Dermis microvascular lymphatic vessel endothelial cell (primary cell): ENCODE results near the gene NMBR. TPM values are rescaled to one million over a fixed set of nuclear protein-coding genes. Genes with fewer than 3 reads are reported as not detected.
"Not testable (repeated sequence)": the region's sequence is repeated elsewhere in the genome, so short reads cannot be mapped to it uniquely, and the experiment has no call there.

Experiments
- DNase-seq, 2 donors: peaks; one replicate each; pipeline versions ENCODE4 v3.0.0 to v3.0.0-alpha.2; 2010; ENCODE audit warnings: low read depth in 2 of 2
- total RNA-seq: library from RNA; depleted of rRNA; stranded (reverse); fragments of >200 nt; gene quantifications from 2 replicates; pipeline ENCODE4 v1.2.1, GENCODE V29; 2014

The NMBR gene
- not detected in 2 replicates for total RNA-seq

DNA sequence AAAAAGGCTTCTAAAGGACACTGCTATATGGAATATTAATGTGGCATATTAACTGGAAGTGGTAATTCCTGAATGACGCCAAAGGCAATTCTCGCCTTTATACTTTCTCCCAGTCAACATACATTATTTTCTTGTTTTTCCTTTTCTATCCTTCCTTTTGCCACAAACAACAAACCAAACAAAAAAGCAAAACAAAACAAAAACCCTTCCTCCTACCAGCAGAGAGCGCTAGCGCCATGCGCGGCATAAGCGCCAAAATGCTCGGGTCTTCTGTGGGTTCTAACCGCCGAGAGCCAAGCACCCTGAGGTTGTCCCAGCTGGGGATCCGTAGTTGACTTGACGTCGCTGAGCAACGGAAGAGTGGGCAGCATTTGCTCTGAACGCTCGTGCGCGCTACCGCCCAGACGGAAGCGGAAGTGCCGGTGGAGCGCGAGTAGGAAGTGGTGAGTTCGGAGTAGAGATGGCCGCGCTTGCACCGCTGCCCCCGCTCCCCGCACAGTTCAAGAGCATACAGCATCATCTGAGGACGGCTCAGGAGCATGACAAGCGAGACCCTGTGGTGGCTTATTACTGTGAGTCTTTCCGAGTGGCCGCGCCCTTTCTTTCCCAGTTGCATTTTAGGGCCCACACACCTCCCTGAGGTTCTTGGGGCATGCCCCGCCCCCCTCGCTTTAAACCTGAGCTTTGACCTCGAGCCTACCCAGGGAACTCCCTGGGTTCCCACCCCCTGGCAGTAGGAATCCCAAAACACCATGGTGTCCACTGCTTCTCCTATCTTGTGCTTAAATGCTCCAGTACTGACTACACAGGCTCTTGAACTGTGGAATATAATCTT, at the start of gene NMBR, which contains the start of gene VTA1:
TSS of gene NMBR (minus strand) at position 295 of the 835 bp plus-strand sequence. CDS start 58,464 bp downstream, outside the sequence.
TSS of gene VTA1 (plus strand) at position 436 of the 835 bp plus-strand sequence. CDS start at position 461, 25 bp downstream.
- peak; percentile 99 for DNase-seq

DNA sequence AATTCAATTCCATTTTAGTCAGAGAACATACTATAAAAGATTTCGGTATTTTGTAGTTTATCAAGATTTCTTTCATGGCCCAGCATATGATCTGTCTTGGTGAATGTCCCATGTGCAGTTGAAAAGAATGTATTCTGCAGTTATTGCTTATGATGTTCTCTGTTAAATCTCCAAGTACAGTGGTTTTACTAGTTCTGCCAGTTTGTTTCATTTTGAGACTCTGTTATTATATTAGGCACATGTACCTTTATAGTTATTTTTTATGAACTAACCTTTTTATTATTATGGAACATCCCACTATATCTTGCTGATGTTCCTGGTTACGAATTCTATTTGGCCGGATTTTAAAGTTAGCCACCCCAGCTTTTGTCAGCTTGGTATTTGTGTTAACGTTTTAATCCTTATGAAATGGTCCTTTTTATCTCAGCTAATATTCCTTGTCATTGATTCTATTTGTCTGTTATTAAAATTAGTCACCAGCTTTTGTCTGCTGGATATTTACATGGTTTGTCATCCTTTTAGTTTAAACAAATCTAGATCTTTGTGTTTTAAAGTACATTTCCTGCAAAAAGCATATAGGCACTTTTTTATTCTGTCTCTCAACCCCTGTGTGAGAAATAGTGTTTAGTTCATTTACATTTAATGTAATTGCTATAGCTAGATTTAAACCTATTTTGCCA, 49.1 kb upstream of the NMBR start:
- peak in 1 of 2 donors; percentile 12 for DNase-seq

DNA sequence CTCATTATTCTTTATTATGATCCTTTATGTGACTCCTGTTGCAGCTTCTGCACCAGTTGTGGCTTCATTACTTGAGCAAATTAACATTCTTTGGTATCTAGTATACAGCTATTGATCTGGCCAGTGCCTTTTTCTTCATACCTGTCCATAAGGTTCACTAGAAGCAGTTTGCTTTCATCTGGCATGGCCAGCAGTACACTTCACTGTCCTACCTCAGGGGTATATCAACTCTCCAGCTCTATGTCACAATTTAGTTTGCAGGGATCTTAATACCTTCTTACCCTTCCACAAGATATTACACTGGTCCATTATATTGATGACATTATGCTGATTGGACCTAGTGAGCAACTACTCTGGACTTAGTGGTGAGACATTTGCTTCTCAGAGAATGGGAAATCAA, 46.7 kb upstream of the NMBR start:
- no peak for DNase-seq

DNA sequence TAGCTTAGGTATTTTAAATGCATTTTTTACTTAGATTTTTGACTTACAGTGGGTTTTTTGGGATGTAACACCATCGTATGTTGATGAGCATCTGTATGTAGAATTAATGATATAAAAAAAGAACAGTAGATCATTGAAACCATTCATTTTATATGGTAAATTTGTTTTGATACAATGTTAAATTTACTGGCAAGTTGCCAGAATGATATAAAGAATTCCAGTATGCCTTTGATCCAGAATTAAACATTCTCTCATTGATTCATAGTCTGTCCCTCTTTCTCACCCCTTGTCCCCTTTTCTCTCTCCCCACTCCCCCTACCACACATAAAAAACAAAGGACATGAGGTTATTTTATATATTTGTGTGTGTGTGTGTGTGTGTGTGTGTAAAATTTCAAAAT, 45.4 kb upstream of the NMBR start:
- no peak for DNase-seq

DNA sequence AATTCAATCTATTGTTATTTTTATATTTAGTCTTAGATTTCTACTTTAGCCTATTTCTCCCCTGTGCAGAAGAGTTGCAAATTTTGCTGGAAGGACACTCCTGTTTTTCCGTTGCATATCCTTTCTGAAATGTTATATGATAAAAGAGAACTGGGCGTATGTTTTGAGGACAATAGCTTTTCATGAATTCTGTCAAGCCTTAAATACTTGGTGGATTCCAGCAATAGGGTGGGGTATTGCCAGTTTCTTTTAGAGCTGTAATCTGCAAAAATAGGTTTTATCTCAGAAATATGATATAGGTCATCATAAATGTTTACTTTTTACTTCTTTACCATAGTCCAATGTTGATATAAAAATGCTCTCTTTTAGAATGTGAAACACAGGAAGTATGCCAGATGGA, 42.1 kb upstream of the NMBR start:
- no peak for DNase-seq

DNA sequence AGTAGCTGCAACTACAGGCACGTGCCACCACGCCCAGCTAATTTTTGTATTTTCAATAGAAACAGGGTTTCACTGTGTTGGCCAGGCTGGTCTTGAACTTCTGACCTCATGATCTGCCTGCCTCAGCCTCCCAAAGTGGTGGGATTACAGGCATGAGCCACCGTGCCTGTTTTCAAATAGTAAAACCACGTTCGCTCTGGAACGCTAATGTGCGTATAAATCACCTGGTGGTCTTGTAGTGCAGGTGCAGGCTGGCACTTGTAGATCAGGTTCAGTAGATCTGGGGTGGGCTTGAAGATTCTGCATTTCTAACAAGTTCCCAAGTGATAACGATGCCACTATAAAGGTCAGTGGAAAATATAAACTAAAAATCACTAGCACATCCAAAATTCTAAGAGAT, 41.4 kb upstream of the NMBR start:
- not testable (repeated sequence) for DNase-seq

DNA sequence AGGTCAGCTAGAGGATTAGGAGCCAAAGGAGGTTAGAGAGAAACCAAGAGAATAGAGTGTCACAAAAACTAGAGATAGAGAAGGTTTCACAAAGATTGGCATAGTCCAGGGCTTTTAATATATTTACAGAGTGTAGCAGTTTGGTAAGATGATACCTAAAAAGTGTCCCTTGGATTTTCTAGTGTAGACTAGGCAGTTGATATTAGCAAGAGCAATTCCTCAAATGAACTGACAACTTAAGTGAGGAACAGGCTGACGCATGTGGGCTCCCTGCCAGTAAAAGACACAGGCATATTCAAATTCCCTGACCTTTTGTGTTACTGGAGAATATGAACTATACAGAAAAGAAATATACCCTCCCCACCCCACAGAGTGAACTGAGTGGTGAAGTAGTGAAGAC, 40.3 kb upstream of the NMBR start:
- DNase-seq: peak in 1 of 2 donors; percentile 77

DNA sequence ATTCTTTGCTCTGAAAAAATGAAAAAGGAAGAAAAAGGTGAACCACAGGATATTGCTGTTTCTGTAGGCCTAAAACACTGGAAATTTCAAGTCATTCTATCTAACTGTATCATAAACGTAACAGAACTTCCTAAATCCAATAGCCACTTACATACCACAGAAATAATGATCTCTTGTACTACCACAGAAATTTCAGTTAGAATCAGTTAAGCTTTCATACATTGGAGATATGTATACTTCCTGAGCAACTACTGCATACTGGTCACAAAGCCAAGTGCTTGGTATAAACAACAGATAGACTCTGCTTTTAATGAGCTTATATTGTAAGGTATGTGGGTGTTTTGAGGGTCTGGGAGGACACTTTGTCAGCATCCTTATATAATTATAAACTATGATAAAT, 38.7 kb upstream of the NMBR start:
- no peak for DNase-seq

DNA sequence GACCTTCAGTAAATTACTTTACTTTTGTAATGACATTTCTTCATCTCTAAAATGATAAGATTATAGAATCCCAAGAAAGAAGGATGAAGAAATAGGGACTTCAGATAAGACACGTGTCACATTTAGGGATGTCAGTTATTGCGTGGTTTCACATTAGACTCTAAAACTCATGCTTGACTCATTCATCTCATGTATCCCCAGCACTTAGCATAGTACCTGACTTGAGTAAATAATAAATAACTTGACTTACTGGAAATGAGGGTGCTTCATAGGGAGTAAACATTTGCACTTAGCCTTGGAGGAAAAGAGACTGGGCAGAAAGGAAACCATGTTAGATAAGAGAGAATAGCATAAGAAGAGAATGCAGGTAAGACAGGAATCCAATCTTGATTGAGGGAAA, 37.4 kb upstream of the NMBR start:
- DNase-seq: no peak

DNA sequence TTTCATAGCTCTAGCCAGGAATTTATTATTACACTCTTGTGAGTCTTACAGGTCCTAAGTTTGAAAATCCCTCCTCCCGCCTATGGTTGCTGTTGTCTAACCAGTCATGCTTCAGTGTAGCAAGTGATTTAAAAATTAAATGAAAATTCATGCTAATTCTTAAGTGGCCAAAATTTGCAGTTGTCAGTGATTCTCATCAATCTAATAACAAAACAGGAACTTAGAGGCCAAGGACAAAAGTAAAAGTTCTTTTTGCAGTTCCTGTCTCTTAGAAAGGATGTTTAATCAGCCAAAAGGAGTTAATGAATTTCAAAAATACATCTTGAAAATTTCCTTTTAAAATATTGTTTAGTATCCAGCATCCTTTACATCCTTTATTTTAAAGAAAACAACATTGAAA, 36.4 kb upstream of the NMBR start:
- no peak for DNase-seq

DNA sequence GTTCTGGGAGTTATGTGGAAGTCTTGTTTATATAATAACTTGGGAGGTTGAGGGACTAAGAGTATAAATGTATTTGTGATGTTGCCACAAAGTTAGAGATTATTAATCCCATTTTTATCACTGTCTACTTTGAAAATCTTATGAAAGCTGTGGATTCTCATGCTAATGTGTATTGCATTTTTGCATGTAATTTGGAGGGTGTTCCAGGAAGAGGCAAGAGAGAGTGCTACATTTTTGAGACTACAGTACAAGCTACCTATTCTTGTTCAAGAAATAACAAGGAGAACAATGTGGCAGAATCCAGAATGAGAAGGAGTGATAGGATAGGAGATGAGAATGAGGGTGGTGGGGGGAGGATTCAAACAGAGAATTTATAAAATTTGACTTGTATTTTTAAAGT, 35.1 kb upstream of the NMBR start:
- DNase-seq: no peak

DNA sequence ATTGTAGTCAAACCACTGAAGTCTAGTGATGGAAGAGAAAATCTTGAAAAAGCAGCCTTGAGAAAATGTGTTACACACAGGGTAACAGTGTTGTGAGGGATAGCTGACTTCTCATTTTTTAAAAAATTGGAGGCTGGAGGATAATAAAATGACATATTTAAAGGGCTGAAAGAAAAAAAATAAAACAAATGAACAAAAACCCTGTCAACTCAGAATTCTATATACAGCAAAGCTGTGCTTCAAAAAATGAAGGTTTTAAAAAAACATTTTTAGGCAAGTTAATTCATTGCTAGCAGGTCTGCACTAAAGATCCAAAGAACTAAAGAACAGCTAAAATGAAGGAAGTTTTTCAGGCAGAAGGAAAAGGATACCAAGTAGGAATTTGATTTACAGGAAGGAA, 31.2 kb upstream of the NMBR start:
- no peak for DNase-seq

DNA sequence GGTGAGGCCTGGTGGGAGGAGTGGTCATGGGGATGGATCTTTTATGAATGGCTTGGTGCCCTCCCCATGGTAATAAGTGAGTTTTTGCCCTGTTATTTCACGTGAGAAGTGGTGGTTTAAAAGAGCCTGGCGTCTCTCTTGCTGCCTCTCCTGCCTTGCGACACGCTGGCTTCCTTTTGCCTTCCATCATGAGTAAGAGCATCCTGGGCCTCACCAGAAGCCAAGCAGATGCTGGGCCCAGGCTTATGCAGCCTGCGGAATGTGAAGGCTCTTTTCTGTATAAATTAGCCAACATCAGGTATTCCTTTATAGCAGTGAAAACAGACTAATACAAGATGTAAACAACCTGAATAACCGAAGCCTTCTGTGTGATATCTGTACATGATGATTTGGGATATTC, 27.8 kb upstream of the NMBR start:
- DNase-seq: no peak

DNA sequence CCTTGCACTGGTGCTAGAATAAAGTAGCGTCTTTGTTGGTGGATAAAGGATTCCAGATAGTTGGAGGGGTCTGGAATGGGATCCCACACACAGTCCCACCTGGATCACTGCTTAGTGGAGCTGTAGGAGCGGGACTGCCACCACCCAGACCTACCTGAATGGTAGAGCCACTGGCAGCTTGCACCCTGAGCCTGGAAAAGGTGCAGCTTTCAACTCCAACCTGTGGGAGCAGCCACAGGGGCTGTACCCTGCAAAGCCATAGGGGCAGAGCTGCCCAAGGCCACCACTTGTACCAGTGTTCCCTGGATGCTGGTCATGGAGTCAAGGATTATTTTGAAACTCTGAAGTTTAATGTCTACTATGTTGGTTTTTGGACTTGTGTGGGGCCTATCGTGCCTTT, 27.1 kb upstream of the NMBR start:
- no peak for DNase-seq

DNA sequence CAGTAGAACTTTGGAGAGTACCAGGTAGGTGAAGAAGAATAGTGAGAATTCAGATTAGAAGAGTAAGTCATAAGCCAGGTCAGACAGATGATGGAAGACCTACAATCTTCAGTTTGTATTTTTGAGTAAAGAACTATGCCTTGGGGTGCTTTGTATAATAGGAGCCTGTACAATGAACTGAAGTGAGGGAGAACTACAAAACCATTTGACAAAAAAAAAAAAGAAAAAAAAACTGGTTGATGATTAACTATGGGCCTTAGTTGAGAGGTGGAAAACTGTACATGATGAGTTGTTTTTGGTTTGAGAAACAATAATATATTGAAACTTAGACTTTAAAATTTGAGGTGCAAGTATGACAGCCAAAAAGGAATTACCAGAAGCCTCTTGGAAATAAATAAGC, 25.8 kb upstream of the NMBR start:
- DNase-seq: no peak

DNA sequence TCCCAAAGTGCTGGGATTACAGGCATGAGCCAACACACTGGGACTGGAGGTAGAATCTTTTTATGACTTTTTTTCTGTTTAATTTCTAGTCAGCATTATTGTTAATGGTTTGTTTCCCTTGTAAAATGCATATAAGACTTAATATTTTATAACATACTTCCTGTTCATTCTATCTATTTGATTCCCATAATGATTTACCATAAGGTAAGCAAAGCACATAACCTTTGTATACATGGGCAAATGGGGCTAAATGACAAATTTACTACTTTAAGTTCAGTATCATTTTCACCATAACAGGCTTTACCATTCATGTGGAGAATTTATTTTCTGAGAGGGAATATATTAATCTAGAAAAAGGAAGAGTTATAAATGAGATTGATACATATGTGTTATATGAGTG, 24.4 kb upstream of the NMBR start:
- no peak for DNase-seq

DNA sequence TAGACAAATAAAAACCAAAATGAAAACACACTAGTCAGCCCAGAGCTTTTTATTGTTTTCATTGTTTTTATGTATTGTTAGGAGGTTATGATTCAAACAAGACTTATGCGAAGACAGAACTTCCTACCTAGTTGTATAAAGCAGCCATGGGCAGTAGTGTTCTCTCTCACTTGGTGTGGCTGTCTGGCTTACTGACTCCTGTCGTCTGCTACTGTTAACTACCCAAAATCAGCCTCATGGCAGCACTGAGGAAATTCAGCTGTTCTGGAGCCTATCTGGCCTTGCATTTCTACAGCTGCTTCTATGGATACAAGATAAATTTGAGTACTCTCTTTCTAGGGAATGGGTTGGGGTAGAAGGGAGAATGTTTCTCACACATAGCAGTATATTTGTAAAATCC, 20.6 kb upstream of the NMBR start:
- peak in 1 of 2 donors; percentile 50 for DNase-seq

DNA sequence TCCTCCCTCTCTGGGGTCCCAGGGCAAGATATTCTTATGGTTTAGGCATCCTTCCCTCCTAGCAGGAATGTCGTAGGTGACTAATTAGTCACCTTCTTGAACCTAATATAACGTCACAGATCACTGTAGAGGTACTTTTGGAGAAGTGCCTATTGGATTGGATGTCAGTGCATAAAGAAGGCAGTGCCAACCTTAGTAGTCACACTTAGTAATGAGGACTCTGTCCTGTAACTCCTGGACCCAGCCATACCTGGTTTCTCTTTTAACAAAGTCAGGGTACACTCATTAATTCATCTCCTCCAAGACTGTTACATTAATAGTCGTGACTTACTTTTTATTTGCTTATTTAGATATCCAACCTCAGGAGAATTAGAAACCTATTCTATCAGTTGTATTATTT, 20.1 kb upstream of the NMBR start:
- peak in 1 of 2 donors; percentile 16 for DNase-seq

DNA sequence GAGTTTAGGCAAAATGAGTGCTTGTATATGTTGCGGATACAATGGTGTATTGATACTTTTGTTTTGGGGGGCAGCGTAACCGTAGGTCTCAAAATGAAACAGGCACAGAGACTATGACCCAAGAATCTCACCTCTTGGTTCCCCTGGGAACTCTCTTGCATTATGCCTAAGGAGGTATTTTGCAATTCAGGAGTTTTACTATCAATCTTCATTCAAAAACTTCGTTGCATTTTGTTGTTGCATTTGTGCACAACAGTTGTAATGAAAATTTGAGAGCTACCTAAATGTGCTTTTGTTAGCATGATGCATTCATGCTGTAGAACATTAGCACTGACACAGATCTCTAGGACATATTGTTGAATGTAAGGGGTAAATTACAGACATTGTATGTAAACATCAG, 18.3 kb upstream of the NMBR start:
- DNase-seq: no peak

DNA sequence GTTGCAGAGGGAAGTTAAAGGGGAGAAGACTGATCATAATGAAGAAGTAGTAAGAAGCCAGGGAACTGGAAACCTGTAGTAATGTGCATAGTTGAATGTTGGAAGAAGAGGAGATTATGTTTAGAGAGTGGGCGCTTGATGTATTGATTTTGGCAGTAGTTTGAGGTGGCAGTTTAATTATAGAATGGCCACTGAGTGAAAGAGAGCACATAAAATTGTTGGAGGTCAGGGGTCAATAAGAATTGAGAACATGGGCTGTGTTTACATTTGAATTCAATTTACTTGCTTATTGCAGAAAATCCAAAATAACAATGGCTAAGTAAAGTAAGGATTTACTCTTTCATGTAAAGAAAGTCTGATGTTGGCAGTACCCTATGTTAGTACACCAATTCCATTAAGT, 15.9 kb upstream of the NMBR start:
- DNase-seq: no peak

DNA sequence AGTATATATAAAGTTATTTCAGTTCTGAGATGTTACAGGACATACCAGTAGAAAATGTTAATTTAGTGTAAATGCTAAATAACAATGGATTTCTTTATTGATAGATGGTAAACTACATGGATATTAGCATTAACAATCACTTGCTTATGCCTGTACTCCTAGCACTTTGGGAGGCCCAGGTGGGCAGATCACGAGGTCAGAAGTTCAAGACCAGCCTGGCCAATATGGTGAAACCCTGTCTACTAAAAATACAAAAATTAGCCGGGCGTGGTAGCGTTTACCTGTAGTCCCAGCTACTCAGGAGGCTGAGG, 9.8 kb upstream of the NMBR start:
- DNase-seq: not testable (repeated sequence)

DNA sequence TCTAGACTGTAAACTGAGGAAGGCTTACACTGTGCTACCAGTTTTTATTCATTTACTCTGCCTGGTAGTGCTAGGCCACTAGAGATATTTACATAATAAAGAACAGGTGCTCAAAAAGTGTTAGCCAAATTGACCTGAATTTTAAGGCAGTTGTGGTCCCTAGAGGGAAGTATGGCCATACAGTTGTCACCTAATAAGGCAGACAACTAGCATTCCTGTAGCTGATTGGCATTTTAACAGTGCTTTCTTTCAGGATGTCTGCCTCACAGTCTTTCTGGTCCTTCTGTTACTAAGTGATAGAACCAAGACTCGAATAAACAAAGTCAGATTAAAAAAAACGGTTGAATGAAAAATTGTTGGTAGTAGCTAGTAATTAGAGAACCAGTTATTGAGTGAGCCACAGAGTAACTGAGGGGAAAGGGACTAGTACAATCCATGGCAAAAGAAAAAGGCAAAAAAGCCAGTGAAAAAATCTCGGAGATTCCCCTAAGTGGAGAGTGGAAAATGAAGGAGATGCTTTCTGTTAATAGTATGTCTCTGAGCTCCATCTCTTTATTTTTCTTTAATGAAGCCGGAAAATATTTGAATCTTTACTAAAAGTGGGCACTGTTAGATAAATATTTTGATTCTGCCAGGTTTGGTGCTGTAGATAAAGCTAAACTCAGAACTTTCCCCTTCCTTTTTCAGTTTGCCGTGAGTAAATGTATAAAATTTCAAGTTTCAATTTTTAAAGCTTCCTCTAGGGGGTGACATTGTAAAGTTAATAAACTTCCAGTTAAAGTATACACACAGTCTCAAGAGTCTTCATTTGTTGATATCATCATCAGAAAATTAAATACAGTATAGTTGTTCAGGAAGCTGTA, 9.2 kb upstream of the NMBR start:
- peak in 1 of 2 donors; percentile 47 for DNase-seq
